ENCODE measurements around the gene ZNF667.

ZNF667 gene

DNA sequence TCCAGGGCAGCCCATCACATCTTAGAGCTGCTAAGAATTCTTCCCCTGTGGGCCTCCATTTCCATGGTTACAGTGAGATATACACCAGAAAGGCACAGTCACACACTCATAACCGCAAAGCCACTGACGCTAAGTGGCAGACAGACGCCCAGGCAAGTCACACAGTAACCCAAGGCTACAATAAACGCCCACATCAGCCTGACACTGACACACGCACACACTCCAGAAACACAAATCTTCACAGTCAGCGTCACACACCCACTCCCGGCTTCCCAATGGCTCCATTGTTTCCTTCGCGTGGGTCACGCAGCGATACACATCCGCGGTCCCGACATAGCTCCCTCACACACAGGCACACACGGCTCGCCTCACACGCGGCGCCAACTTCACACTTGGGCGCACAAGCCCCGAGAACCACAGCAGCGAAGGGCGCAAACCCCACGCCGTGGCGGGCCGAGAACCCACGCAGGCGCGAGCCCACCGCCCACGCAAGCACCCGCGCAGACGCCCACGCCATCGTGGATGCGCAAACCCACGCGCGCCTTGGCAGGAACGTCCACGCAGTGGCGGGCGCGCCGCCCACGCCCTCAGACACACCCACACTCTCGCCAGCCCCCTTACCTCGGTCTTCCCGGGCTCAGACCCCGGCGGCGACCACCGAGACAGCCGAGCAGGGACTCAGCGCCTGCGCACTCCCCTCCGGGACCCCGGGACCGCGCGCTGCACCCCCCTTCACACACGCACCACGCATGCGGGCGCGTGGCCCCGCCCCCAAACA lies at the start of gene ZNF667:
Gene ZNF667 (minus strand): TSS at position 695 of the 778 bp plus-strand sequence. CDS start 14,975 bp downstream, outside the sequence.
- peak; percentile 42 for DNase-seq (ENCODE audit: low read depth)

DNA sequence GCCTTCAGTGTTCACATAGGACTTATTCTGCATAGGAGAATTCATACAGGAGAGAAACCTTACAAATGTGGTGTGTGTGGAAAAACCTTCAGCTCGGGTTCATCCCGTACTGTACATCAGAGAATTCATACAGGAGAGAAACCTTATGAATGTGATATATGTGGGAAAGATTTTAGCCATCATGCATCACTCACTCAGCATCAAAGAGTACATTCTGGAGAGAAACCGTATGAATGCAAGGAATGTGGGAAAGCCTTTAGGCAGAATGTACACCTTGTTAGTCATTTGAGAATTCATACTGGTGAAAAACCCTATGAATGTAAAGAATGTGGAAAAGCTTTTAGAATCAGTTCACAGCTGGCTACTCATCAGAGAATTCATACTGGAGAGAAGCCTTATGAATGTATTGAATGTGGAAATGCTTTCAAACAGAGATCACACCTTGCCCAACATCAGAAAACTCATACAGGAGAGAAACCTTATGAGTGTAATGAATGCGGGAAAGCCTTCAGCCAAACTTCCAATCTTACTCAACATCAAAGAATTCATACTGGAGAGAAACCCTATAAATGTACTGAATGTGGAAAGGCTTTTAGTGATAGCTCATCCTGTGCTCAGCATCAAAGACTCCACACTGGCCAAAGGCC lies 48.2 kb upstream of the ZNF667 start:
- DNase-seq (ENCODE audit: low read depth), result no peak

DNA sequence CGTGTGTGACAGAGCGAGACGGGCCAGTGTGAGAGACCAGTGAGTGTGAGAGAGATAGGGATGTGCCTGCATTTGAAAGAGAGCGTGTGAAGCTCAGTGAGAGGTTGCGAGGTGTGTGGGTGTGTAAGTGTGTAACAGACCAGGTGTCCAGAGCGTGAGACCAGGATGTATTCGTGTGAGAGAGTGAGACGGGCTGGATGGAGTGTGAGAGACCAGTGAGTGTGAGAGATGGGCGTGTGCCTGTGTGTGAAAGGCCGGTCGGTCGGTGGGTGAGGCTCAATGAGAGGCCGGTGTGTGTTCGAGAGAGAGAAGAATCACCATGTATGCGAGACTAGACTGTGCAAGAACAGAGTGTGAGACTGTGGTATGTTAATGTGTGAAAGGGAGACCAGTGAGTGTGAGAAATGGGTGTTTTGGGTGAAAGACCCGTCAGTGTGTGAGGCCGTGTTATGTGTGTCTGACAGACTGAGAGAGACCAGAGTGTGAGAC lies 31.2 kb upstream of the ZNF667 start:
- DNase-seq (ENCODE audit: low read depth), result no peak

DNA sequence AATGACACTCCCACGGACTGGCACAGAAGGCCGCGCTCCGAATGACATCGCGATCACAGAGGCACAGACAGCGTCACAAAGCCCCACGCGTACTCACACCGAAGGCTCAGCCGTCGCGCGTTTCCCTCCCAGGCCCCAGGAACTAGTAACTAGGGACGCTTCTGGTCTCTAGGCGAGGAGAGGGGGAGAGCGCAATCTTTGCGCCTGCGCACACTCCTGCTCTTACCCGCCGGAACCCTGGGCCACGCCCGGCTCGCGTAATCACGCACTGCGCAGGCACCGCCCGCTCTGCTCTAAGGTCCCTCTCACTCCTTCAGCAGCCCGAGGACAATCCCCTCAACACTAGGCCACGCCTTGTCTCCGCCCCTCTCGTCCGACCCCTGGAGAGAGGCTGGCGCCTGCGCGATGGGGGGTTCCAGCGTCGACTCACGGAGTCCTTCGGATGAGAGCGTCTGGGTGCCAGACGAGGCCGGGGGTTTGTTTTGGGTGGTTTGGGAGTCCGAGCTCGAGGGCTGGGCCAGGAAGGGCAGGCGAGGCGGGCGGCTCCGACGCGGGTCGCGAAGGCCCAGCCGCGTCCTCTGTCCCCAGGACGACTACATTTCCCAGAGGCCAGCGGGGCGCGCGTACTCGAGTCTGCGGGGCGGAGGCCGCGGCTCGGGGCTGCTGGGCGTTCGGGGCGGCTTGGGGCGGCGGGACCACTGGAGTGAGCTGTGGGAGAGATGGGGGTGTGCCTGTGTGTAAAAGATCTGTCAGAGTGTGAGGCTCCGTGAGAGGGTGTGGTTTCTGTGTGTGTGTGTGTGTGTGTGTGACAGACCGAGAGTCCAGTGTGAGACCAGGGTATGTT lies 30.5 kb upstream of the ZNF667 start, which contains the start of gene ZNF471:
Gene ZNF471 (plus strand): TSS at position 410 of the 844 bp plus-strand sequence. CDS start 3,717 bp downstream, outside the sequence.
- DNase-seq (ENCODE audit: low read depth), result peak; percentile 98

DNA sequence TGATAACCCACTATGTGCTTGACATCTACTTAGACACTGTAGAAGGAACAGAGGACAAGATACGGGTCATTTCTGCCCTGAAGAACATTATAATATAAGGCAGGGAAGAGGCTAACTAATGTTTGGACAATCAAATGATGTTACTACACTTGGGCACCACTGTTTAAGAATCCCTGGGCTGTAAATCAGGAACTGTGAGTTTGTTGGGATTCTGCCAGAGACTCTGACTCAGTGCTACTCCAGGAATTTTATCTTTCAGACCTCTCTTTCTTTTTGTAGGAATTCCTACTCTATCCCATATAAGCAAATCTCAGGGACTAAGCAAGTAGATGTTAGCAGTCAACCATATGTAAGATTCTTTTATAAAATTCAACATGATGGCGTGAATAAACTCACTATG lies 27.4 kb upstream of the ZNF667 start:
- peak; percentile 56 for DNase-seq (ENCODE audit: low read depth)

DNA sequence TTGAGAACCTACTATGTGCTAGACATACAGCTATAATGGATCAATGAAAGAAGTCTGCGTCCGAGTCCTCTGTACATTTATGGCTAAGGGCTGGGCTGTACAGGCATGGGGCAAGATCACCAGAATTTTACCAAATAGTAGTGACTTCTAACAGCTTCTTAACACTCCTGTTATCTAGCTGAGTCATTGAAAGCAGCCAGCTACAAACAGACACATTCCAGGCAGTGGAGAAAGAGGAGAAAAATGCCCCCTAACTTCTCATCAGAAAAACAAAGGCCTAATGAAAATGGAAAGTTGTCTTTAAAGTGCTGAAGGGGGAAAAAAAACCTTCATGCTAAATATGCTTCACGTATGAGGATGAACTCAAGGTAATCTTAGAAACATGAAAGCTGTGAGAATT lies 14.3 kb upstream of the ZNF667 start:
- DNase-seq (ENCODE audit: low read depth), result peak; percentile 54

DNA sequence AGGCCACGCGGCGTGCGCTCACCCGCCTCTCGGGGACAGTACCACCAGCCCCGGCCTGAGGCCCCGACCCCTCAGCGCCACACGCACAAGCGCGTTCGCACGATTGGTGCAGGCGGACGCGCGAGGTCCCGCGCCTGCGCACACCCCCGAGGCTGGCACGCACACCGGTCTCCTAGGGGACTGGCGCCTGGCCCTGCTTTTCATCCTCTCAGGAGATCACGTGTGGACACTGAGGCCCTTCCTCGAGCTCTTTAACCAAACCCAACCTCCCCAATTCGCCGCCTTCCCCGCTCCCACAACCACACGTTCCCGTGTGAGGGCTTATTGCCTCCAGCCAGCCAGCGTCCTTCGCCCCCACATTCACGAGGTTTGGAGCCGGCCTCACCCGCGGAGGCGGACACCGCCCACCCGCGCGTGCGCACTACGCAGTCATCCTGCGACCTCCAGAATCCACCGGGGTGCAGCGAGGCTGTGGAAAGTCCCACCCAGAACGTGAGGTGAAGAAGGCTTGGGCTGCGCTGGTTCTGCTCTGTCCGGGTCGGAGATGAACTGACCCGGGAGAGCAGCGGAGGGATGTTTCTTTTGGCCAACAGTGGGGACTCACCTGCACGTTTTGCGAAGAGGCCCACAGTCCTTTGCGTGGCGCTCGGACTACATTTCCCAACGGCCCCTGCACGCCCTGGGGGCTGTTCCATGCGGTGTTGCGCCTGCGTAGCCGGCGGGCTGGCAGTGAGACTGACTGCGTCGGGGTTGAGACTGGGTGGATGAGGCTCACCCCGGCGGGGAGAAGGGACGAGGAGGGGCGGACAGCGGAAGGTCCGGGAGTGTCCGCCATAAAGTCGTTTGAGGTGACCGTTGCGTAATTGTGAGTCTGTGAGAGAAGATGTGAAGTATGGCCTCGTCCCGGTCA lies 539 bp upstream of the ZNF667 start:
- DNase-seq (ENCODE audit: low read depth), result peak; percentile 93

DNA sequence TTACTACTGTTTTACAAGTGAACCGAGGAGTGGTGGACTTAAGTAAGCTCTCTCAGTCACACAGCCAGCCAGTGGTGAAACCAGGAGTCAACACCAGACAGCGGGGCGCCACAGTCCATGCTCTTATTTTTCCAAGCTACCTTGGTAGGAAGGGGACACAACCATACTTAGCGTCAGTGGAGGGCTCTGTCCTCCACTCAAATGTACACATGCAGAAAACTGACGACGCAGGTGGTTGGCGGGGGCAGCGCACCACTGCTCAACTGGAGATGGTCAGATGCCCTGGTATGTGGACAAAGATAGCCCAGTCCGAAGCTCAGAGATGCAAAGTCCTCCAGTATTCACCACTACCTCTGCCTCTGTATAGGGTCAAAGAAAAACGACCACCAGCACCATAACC lies 1.1 kb downstream of the ZNF667 start:
- no peak for DNase-seq (ENCODE audit: low read depth)

DNA sequence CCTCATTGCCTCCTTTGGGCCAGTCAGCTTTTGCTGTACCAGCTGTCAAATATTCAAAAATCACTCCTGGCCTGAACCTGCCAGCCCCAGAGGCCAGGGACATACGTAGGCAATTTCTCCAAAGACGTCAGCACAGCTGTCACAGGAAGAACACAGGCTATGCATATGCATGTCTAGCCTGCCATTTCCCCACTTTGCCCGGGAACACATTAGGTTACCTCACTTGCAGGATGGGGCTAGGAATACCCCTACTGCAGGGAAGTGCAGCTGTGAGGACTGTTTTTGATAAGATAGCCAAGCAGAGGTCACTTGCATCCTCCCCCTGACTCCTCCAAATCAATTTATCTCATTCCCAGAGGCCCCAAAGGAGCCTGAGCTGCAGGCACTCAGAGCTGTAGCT lies 2.8 kb downstream of the ZNF667 start:
- no peak for DNase-seq (ENCODE audit: low read depth)

DNA sequence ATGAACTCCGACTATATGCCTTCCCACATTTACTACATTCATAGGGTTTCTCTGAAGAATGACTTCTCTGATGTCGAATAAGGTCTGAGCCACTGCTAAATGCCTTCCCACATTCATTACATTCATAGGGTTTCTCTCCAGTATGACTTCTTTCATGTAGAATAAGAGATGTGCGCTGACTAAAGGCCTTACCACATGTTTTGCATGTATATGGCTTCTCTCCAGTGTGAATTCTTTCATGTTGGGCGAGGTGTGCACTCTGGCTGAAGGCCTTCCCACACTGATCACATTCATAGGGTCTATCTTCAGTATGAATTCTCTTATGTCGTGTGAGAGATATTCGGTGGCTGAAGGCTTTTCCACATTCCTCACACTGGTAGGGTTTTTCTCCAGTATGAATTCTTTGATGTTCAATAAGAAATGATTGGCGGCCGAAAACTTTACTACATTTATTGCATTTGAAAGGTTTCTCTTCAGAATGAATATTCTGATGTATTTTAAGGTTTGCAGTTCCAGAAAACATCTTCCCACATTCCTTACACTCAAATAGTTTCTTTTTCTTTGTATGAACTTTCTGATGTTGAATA lies 35.8 kb downstream of the ZNF667 start:
- no peak for DNase-seq (ENCODE audit: low read depth)

DNA sequence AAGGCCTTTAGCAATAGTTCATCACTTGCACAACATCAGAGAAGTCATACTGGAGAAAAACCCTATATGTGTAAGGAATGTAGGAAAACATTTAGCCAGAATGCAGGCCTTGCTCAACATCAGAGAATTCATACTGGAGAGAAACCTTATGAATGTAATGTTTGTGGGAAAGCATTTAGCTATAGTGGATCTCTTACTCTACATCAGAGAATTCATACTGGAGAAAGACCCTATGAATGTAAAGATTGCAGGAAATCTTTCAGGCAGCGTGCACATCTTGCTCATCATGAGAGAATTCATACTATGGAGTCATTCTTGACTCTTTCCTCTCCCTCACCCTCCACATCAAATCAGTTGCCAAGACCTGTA lies 53.2 kb downstream of the ZNF667 start:
- DNase-seq (ENCODE audit: low read depth), result no peak

DNA sequence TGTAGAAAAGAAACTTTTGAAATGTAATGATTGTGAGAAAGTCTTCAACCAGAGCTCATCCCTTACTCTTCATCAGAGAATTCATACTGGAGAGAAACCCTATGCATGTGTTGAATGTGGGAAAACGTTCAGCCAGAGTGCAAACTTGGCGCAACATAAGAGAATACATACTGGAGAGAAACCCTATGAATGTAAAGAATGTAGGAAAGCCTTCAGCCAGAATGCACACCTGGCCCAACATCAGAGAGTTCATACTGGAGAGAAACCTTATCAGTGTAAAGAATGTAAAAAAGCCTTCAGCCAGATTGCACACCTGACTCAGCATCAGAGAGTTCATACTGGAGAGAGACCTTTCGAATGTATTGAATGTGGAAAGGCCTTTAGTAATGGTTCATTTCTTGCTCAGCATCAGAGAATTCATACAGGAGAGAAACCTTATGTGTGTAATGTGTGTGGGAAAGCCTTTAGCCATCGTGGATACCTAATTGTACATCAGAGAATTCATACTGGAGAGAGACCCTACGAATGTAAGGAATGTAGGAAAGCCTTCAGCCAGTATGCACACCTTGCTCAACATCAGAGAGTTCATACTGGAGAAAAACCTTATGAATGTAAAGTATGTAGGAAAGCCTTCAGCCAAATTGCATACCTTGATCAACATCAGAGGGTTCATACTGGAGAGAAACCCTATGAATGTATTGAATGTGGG lies 53.7 kb downstream of the ZNF667 start:
- peak; percentile 5 for DNase-seq (ENCODE audit: low read depth)

DNA sequence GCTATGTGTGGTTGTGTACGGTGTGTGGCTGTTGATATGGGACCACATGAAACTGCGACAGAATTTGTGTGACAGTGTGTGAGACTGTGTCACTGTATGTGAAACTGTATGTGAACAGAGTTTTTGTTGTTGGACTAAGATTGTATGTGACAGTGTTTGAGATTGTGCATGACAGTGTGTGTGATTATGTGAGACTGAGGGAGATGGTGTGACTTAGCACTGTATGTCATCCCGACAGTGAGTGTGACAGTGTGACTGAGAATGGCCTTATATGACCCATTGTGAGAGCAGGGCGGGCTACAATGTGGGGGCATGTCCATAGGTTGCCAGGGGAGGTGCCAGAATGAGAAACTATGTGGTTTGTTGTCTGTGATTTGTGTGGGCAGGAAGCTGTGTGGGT lies 72.1 kb downstream of the ZNF667 start:
- DNase-seq (ENCODE audit: low read depth), result no peak

DNA sequence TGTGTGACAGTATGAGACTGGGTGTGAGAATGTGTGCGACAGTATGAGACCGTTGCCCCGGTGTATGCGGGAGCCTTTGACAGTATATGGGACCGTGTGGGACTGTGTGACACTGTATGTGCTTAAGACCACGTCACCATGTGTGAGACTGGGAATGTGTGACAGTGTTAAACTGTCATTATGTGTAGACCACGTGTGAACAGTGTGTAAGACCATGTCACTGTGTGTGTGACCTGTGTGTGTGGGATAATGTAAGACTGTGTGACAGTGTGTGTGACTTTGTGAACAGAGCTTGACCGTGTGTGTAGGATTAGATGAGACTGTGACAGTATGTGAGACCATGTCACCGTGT lies 72.5 kb downstream of the ZNF667 start:
- DNase-seq (ENCODE audit: low read depth), result no peak

DNA sequence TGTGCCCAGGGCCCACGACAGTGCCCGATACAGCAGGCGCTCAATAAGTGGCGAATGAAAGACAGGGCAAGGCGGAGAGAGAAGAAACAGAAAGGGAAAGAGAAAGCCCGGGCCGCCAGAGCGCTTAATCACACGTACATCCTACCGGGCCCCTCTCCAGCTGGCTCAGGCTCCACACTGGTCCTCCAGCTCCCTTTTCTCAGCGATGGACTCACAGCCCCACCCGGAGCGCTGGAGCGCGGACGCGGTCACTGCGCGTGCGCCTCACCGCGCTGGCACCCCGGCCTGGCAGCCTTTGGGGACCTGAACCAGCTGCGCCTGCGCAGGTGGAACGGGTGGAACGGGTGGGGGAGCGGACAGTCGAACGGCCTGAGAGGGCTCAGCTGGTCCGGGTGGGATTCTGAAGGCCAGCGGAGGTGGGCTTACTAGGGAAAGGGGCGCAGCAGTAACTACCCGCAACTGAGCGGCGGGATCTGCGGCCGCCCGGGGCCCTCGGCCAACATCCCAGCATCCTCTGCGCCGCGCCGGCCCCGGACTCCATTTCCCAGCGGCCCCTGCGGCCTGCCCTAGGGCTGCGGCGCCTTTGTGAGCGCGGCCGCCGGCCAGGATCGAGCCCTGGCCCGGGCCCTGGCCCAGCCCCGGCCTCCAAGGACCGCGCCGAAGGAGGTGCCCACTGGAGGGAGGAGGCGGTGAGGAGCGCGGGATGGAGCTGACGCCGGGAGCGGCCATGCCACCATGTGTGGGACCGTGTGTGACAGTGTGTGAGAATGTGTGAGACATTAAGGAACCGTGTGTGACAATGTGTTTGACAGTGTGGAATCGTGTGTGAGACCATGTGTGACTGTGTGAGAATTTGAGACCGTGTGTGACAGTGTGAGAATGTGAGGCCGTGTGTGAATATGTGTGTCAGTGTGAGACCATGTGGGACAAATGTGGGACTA lies 73.1 kb downstream of the ZNF667 start, which contains the start of gene ZNF583:
Gene ZNF583 (plus strand): TSS at position 569 of the 941 bp plus-strand sequence. CDS start 2,783 bp downstream, outside the sequence.
- DNase-seq (ENCODE audit: low read depth), result peak; percentile 98

DNA sequence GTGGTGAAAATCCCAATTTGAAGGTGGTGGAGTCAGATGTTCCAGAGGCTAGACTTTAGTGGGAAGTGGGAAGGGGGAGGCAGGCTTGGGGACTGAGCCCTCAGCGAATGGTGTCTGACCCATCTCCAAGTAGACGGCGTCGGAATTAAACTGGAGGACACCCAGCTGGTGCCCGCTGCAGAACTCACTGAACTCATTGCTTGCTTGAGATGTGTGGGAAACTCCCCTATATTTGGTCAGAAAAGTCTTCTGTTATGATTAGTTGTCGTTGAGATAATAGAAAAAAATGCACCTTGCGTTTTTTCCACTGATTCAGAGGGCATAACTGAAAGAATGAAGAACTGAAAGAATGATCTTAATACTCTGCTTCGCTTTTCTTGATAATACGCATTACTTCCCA lies 73.9 kb downstream of the ZNF667 start:
- peak; percentile 43 for DNase-seq (ENCODE audit: low read depth)

DNA sequence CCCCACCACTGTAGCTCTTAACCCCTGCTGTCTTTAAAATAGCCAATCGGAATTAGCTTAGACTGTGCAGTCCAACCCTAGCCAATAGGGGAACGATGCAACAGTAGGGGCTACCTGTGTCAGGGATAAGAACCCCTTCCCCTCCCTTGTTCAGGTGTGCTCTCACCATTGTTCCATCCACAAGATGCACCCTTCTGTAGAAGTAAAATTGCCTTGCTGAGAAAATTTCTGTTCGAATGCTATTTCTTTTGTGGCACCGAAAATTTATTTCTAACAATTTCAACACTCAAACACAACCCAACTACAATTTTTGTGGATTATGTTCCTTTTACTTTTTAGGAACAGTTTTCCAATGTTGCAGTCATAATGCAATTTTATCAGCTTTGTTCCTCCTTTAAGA lies 76.7 kb downstream of the ZNF667 start:
- DNase-seq (ENCODE audit: low read depth), result no peak

DNA sequence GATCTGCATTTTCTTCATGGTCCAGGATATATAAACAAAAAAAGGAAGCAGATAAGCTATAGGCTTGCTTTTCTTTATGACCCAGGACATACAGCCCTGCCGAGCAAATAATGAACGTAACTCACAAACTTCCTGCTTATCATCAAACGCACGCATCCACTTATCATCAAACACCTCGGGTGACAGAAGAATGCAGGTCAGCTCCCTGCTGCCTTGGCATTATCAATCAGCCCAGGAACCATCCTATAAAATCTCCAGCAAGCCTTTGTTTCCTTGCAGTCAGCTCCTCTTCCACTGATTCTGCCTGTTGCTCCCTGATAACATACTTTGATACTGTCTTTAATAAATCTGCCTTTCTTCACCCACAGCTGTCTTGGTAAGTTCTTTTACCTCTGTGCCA lies 78.3 kb downstream of the ZNF667 start:
- DNase-seq (ENCODE audit: low read depth), result no peak

Measured in iris pigment epithelial cell (primary cell).